Common myeloid progenitor, CD34-positive (primary cell): Measurements from ENCODE around the gene UVSSA.

Experiments
- CTCF ChIA-PET: fragments of 350-600 bp; sonication (Branson Sonifier 250); formaldehyde crosslinking; loops from one replicate; lab custom pipeline; 2021; ENCODE audit warnings: antibody characterized with exemption; lab: Charles Lee
- POLR2A ChIA-PET: fragments of 350-600 bp; sonication (Branson Sonifier 250); formaldehyde crosslinking; loops from one replicate; lab custom pipeline; 2021; ENCODE audit warnings: antibody characterized with exemption; lab: Charles Lee
- DNase-seq, 3 donors: peaks; one replicate each; pipeline versions ENCODE4 v3.0.0 to v3.0.0-alpha.2; 2013
- H3K27ac ChIP-seq, 2 experiments: 1 replicate in 1 of 2; 2 replicates in 1 of 2; pipeline ENCODE4 v1.7.0; 2013; ENCODE audit warnings: inconsistent platforms in 2 of 2, low read length in 2 of 2, mild to moderate bottlenecking in 2 of 2, low read depth in 1 of 2, moderate library complexity in 1 of 2; ENCODE audit not compliant: severe bottlenecking in 2 of 2, insufficient read depth in 1 of 2, poor library complexity in 1 of 2
- H3K27me3 ChIP-seq, 5 experiments: replicated peaks in 2 of 5; 1 replicate in 3 of 5; 2 replicates in 2 of 5; pipeline versions ENCODE4 v1.6.1 to v1.7.0; 2013; ENCODE audit warnings: low read length in 4 of 5, mild to moderate bottlenecking in 2 of 5, moderate library complexity in 2 of 5, inconsistent platforms in 1 of 5; ENCODE audit not compliant: insufficient read depth in 5 of 5, control insufficient read depth in 4 of 5
- H3K36me3 ChIP-seq, 4 experiments: 1 replicate in 2 of 4; 2 replicates in 2 of 4; pipeline versions ENCODE4 v1.6.1 to v1.7.0; 2013; ENCODE audit warnings: low read length in 3 of 4, control low read depth in 1 of 4, mild to moderate bottlenecking in 1 of 4; ENCODE audit not compliant: control insufficient read depth in 4 of 4, insufficient read depth in 4 of 4
- H3K4me1 ChIP-seq, 4 experiments: 1 replicate in 3 of 4; 2 replicates in 1 of 4; pipeline versions ENCODE4 v1.6.1 to v1.7.1; 2013; ENCODE audit warnings: low read length in 3 of 4, mild to moderate bottlenecking in 3 of 4, control low read depth in 1 of 4, inconsistent platforms in 1 of 4, moderate library complexity in 1 of 4; ENCODE audit not compliant: control insufficient read depth in 4 of 4, insufficient read depth in 4 of 4; ENCODE audit errors: control extremely low read depth in 1 of 4
- H3K4me3 ChIP-seq, 7 experiments: 1 replicate in 4 of 7; 2 replicates in 3 of 7; pipeline versions ENCODE4 v1.5.1 to v1.7.0; 2013; ENCODE audit warnings: mild to moderate bottlenecking in 7 of 7, low read length in 6 of 7, moderate library complexity in 6 of 7, inconsistent platforms in 2 of 7, low read depth in 2 of 7, control low read depth in 1 of 7; ENCODE audit not compliant: insufficient read depth in 4 of 7, control insufficient read depth in 1 of 7; ENCODE audit errors: extremely low read depth in 1 of 7
- H3K9me3 ChIP-seq, 5 experiments: 1 replicate in 4 of 5; 2 replicates in 1 of 5; pipeline versions ENCODE4 v1.6.1 to v1.7.1; 2013; ENCODE audit warnings: low read length in 4 of 5, mild to moderate bottlenecking in 2 of 5, inconsistent platforms in 1 of 5, low read depth in 1 of 5, moderate library complexity in 1 of 5; ENCODE audit not compliant: control insufficient read depth in 4 of 5, insufficient read depth in 2 of 5; ENCODE audit errors: control extremely low read depth in 1 of 5
- WGBS: methylation state at CpG from one replicate; pipeline ENCODE4 v1.1.5; 2013; ENCODE audit not compliant: insufficient coverage; 5-methylcytosine and 5-hydroxymethylcytosine counted together

Gene UVSSA

DNA sequence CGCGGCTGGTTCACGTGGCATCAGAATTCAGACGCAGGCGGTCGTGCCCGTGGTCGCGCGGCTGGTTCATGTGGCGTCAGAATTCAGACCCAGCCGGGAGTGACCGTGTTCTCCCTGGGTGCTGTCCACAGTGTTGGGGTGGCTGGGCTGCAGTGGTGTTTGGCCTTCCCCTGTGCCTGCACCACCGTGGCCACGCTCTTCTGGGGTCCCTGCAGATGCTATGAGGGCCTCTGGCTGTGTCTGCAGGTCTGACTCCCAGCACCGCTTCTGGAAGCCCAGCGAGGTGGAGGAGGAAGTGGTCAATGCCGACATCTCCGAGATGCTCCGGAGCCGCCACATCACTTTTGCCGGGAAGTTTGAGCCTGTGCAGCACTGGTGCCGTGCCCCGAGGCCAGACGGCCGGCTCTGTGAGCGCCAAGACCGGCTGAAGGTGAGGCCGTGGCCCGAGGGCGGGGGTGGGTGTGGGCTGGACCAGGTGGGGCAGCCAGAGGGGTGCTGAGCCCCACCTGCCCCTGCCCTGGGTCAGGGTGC is 32.9 kb downstream of the UVSSA start:
- DNase-seq: no peak
- no peak overlapping the region for H3K27ac ChIP-seq
- H3K36me3 ChIP-seq: peaks cover 0 to 3% (median 3%) of the 10 kb centered on the region in 4 experiments
- POLR2A ChIA-PET: no interaction called here
- H3K27me3 ChIP-seq: no peaks in the 10 kb centered on the region
- CTCF ChIA-PET: no interaction called here
- 97% methylated on average over 31 of the region's 31 CpGs for WGBS
- H3K9me3 ChIP-seq: no peaks in the 10 kb centered on the region
- no peak overlapping the region for H3K4me3 ChIP-seq
- no peaks in the 10 kb centered on the region for H3K4me1 ChIP-seq

DNA sequence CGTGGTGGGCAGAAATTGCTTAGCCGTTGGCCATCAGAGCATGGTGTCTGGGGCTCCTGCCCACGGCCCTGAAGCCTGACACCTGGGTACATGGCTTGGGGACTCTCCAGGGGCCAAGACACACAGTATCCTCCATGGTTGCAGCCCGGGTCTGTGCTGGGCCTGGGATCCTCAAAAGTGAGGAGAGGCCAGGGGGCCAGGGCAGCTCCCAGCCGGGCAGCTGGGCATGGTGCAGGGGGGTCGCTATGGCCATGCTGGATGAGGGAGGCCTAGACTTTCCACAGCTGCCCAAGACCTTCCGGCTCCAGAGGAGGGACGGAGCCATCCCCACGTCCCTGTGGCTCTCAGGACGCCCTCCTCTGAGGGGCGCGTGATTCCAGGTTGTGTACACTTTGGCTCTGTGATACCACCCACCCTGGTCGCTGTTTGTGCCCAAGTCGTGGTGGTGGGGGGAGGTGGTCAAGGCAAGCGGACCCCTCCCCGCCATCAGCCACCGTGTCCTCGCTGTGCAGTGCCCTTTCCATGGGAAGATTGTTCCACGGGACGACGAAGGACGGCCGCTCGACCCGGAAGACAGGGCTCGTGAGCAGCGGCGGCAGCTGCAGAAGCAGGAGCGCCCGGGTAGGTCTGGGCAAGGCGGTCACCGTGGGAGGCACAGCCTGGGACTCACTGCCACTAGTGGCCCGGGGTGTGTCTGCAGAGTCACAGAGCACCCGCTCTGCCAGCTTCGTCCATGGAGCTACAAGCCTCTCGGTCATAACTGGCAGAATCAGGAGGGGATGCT is 33.6 kb downstream of the UVSSA start:
- Histone ChIP-seq H3K9me3 (no peaks in the 10 kb centered on the region), H3K4me3 (no peak overlapping the region), H3K27ac (no peak overlapping the region), H3K4me1 (no peaks in the 10 kb centered on the region), H3K27me3 (no peaks in the 10 kb centered on the region), H3K36me3 (peaks cover 0 to 3% (median 2%) of the 10 kb centered on the region in 4 experiments)
- CTCF ChIA-PET: no interaction called here
- WGBS: 94% methylated on average over 36 of the region's 36 CpGs
- POLR2A ChIA-PET: no interaction called here
- no peak for DNase-seq

DNA sequence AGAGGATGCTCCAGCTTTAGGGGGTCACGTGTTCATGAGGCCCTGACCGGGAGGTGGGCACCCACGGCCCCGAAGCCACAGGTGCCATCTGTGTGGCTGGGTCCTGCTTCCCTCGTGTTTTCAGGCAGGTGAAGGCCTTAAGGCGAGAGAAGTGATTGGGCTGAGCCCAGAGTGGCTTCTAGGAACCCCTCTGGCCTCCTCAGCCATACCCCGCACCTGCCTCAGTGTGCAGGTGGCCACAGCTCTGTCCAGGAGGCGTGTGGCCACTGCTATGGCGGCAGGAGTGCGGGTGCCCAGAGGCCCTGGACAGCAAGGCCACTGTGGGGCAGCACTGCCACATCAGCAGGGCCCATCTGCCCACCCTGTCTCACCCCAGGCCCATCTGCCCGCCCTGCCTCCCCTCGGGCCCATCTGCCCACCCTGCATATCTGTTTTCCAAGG is 34.2 kb downstream of the UVSSA start:
- Histone ChIP-seq H3K4me1 (no peaks in the 10 kb centered on the region), H3K4me3 (no peak overlapping the region), H3K36me3 (peaks cover 0 to 8% (median 3%) of the 10 kb centered on the region in 4 experiments), H3K27ac (no peak overlapping the region), H3K9me3 (no peaks in the 10 kb centered on the region), H3K27me3 (no peaks in the 10 kb centered on the region)
- DNase-seq: no peak
- ChIA-PET POLR2A (no interaction called here), CTCF (no interaction called here)
- WGBS: 97% methylated on average over 11 of the region's 12 CpGs

DNA sequence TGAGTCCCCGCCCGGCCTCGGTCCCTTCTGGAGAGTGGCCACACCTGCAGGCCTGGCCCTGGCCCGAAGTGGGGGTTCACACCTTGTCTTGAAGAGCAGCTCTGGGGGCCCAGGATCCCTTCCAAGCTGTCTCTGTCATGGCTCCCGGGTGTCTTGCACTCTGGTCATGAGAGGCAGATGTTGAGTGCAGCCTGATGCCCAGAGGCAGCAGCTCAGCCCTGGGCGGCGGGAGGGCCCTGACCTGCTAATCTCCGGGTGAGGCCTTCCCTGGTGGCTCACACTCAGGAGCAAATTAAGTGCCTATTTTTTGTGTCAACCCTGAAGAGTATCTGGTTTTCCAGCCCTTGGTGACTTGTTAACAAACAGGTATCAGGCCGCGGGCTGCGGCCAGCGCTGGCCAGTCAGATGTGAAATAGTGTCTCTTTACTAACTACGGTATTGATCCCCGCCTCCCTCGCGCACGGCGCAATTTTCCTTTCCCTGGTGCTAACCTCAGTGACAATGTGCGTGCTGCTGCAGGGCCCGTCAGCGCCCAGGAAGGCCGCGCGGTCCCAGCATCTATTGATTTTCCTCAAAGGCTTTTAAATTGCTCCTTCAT is 35.0 kb downstream of the UVSSA start:
- WGBS: 95% methylated on average over 21 of the region's 24 CpGs

DNA sequence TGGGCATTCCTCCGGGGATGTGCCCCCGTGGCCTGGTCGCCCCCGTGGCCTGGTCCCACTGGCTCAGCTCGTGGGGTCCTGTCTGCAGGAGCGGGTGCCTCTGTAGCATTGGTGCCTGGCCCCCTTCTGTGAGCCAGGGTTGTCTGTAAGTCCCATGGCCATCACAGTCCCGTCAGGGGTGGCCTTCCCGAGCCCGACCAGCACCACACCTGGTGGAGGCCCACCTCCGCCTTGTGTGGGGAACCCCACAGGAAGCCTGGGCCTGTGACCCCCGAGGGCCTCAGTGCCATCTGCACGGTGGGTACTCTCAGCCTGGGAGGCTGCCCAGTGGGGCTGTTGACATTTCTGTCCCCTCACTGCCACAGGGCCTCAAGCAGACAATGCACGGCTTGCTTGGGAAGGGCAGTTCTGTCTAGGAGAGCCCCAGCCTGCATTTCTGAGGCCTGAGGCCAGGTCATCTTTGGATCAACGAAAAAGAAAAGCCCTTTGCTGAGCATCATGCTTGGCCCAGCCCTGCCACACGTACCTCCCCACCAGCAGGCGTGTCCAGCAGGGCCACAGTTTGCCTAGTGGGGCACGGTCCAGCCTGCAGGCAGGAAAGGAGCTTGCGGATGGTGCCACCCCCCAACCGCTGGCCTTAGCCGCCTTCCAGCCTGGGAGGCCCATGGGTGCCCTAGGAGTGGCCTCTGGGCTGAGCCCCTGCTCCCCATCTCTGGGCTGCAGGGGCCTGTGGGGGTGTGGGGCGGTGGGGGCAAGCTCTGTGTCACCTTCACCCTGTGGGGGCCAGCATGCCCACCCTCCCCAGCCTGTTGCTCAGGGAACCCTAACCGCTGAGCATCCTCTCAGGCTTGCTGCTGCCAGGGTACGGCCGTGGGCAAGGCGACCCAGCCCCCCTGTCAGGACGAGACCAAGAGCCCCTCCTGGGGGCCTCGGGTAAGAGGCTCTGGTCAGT is 36.0 kb downstream of the UVSSA start:
- 92% methylated on average over 23 of the region's 27 CpGs for WGBS
- Histone ChIP-seq H3K4me1 (no peaks in the 10 kb centered on the region), H3K9me3 (peaks cover 0 to 2% (median 0%) of the 10 kb centered on the region in 5 experiments), H3K4me3 (no peak overlapping the region), H3K27me3 (no peaks in the 10 kb centered on the region), H3K27ac (no peak overlapping the region), H3K36me3 (peaks cover 0 to 20% (median 4%) of the 10 kb centered on the region in 4 experiments)
- DNase-seq: no peak
- ChIA-PET CTCF (no interaction called here), POLR2A (no interaction called here)

More for the DNA sequence above, 35.0 kb downstream of the UVSSA start:
- Histone ChIP-seq H3K4me3 (no peak overlapping the region), H3K4me1 (no peaks in the 10 kb centered on the region), H3K27ac (no peak overlapping the region), H3K36me3 (peaks cover 0 to 17% (median 4%) of the 10 kb centered on the region in 4 experiments), H3K9me3 (no peaks in the 10 kb centered on the region), H3K27me3 (no peaks in the 10 kb centered on the region)
- DNase-seq: no peak
- CTCF ChIA-PET: no interaction called here
- POLR2A ChIA-PET: no interaction called here

DNA sequence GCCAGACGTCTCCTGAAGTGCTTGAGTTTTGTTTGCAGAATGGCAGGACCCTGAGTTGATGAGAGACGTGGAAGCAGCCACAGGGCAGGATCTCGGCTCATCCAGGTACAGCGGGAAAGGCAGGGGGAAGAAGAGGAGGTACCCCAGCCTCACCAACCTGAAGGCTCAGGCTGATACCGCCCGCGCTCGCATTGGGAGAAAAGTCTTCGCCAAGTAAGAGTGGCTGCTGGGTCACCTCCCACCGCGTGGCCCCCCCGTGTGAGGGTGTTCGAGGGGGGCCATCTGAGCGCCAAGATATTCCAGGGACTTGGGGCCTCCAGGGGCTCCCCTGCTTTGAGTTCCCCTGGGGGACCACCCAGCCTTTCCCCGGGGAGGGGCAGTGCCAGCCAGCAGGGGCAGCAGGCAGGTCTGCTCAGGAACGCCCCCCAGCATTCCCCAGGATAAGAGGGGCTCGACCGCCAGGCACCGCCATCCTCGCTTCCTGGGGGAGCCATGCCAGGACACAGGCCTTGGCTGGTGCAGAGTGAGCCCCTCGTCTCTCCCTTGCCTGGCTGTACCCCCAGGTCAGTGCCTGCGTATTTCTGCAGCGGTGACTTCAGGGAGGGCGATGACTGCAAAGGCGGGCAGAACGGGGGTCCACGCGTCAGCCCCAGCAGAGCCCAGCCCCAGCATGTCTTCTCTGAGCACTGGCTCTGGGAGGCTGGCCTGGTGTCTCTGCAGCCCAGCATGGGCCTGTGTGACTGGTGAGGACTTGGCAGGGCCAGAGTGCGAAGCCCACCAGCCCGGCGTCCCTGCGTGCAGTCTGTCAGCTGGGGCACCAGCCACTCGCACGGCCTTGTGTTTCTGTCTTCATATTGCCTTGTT is 37.0 kb downstream of the UVSSA start:
- CTCF ChIA-PET: no interaction called here
- H3K4me3 ChIP-seq: no peak overlapping the region
- POLR2A ChIA-PET: no interaction called here
- peaks cover 0 to 20% (median 4%) of the 10 kb centered on the region in 4 experiments for H3K36me3 ChIP-seq
- DNase-seq: no peak
- no peaks in the 10 kb centered on the region for H3K27me3 ChIP-seq
- H3K4me1 ChIP-seq: no peaks in the 10 kb centered on the region
- WGBS: 98% methylated on average over 24 of the region's 34 CpGs
- no peak overlapping the region for H3K27ac ChIP-seq
- H3K9me3 ChIP-seq: peaks cover 0 to 9% (median 5%) of the 10 kb centered on the region in 5 experiments
